K562 (cell line): Measurements from ENCODE around the gene HERPUD2. TPM values are rescaled to one million over a fixed set of nuclear protein-coding genes. Genes with fewer than 3 reads are reported as not detected.

Source experiments
- CBFB ChIP-seq: sonication (generic); formaldehyde crosslinking; IDR thresholded peaks from 2 replicates; pipeline ENCODE4 v1.4.0; 2020; ENCODE audit warnings: mild to moderate bottlenecking, missing genetic modification reagents
- ELF4 ChIP-seq: fragments of 450-650 bp; formaldehyde crosslinking; IDR thresholded peaks from 2 replicates; pipeline ENCODE4 v1.4.0; 2022; ENCODE audit warnings: missing genetic modification characterization
- ESRRB ChIP-seq: fragments of 250-450 bp; sonication (Bioruptor Pico); IDR thresholded peaks from 2 replicates; pipeline ENCODE4 v1.5.0; 2020; ENCODE audit warnings: mild to moderate bottlenecking, moderate library complexity, borderline replicate concordance
- ETV1 ChIP-seq: fragments of 450-650 bp; conservative IDR thresholded peaks from 2 replicates; pipeline ENCODE4 v1.6.1; 2016; ENCODE audit warnings: missing genetic modification characterization, control low read depth, low read depth, missing compliant biosample characterization
- FOXA1 ChIP-seq: fragments of 450-650 bp; IDR thresholded peaks from 2 replicates; pipeline ENCODE4 v1.6.1; 2016; ENCODE audit warnings: mild to moderate bottlenecking, borderline replicate concordance
- GABPB1 ChIP-seq: sonication (generic); formaldehyde crosslinking; IDR thresholded peaks from 2 replicates; pipeline ENCODE4 v1.8.0; 2022; ENCODE audit warnings: mild to moderate bottlenecking, missing genetic modification reagents
- KDM4B ChIP-seq, 2 experiments: fragments of 450-650 bp in 1 of 2; sonication (generic) in 1 of 2; IDR thresholded peaks; 2 replicates each; pipeline ENCODE4 v1.6.1; 2016 to 2017; ENCODE audit warnings: borderline replicate concordance in 2 of 2, antibody characterized with exemption in 1 of 2, low read depth in 1 of 2, mild to moderate bottlenecking in 1 of 2
- KHSRP ChIP-seq: fragments of 450-650 bp; IDR thresholded peaks from 2 replicates; pipeline ENCODE4 v1.6.1; 2017
- LCOR ChIP-seq: sonication (generic); formaldehyde crosslinking; IDR thresholded peaks from 2 replicates; pipeline ENCODE4 v1.8.0; 2022; ENCODE audit warnings: mild to moderate bottlenecking, missing genetic modification reagents
- MCM5 ChIP-seq: fragments of 450-650 bp; IDR thresholded peaks from 2 replicates; pipeline ENCODE4 v1.6.1; 2016; ENCODE audit warnings: low read depth
- RNF219 ChIP-seq: fragments of 250-450 bp; sonication (Bioruptor Pico); IDR thresholded peaks from 2 replicates; pipeline ENCODE4 v1.5.0; 2022; ENCODE audit warnings: mild to moderate bottlenecking
- SRSF1 ChIP-seq: fragments of 200-400 bp; formaldehyde crosslinking; IDR thresholded peaks from 2 replicates; pipeline ENCODE4 v1.6.1; 2017; ENCODE audit warnings: mild to moderate bottlenecking, low read depth, low read length, moderate library complexity
- STAG1 ChIP-seq: sonication (generic); formaldehyde crosslinking; IDR thresholded peaks from 2 replicates; pipeline ENCODE4 v1.5.0; 2020; ENCODE audit warnings: missing genetic modification reagents, borderline replicate concordance
- TARDBP ChIP-seq: fragments of 450-650 bp; IDR thresholded peaks from 2 replicates; pipeline ENCODE4 v1.6.1; 2016
- TBP ChIP-seq: optimal IDR thresholded peaks from 2 replicates; pipeline ENCODE3; 2011; ENCODE audit warnings: low read depth, low read length, improper control_type of control experiment
- TCF7 ChIP-seq: sonication (generic); IDR thresholded peaks from 2 replicates; pipeline ENCODE4 v1.6.1; 2016; ENCODE audit warnings: antibody characterized with exemption, borderline replicate concordance
- THRAP3 ChIP-seq: fragments of 450-650 bp; IDR thresholded peaks from 2 replicates; pipeline ENCODE4 v1.6.1; 2016; ENCODE audit warnings: mild to moderate bottlenecking, inconsistent platforms, borderline replicate concordance
- USF1 ChIP-seq: sonication (generic); formaldehyde crosslinking; IDR thresholded peaks from 2 replicates; pipeline ENCODE4 v1.9.0; 2022; ENCODE audit warnings: mild to moderate bottlenecking, missing genetic modification reagents
- ZMIZ1 ChIP-seq, 2 experiments: fragments of 150-350 bp in 1 of 2; IDR thresholded peaks; 2 replicates each; pipeline ENCODE4 v1.6.1; 2012 to 2016; ENCODE audit warnings: low read depth in 2 of 2, low read length in 2 of 2, mild to moderate bottlenecking in 1 of 2, moderate library complexity in 1 of 2
- ZNF197 ChIP-seq: fragments of 200-800 bp; sonication (Bioruptor generic); IDR thresholded peaks from 2 replicates; pipeline ENCODE4 v1.6.1; 2016; ENCODE audit warnings: low read depth, missing genetic modification characterization, missing compliant biosample characterization
- ZNF253 ChIP-seq: fragments of 250-450 bp; sonication (Bioruptor Pico); conservative IDR thresholded peaks from 2 replicates; pipeline ENCODE4 v1.6.1; 2021; ENCODE audit warnings: mild to moderate bottlenecking
- polyA plus RNA-seq, 8 experiments: library from polyadenylated mRNA; depleted of rRNA in 4 of 8; stranded (reverse) in 5 of 8; unstranded in 3 of 8; fragments of >200 nt; fragmentation: Nextera tagmentation in 2 of 8; fragmentation: Illumina TruSeq in 1 of 8; extraction: Ambion mirVana in 2 of 8; extraction: Trizol in 1 of 8; gene quantifications; 2 replicates each; pipeline versions ENCODE4 v1.2.1 to v1.2.3, GENCODE V29; 2011 to 2014; ENCODE audit warnings: inconsistent platforms in 1 of 8, missing spikeins in 1 of 8
- total RNA-seq, 7 experiments: library from RNA; depleted of rRNA in 6 of 7; stranded (reverse); fragments of >200 nt in 6 of 7; fragmentation: Illumina TruSeq in 2 of 7; extraction: Trizol in 2 of 7; gene quantifications; 2 replicates each; pipeline versions ENCODE4 v1.2.1 to v1.2.3, GENCODE V29; 2011 to 2021; ENCODE audit warnings: low replicate concordance in 1 of 7
- TF ChIP-seq, protein P1 (sequence below), 2 experiments: fragments of 450-650 bp; IDR thresholded peaks; 2 replicates each; pipeline ENCODE4 v1.6.1; 2016

HERPUD2 gene
- total and polyA plus RNA-seq, 9 of the 15 experiments (the other 6 are each of a cell fraction or from before 2014, with no cell fraction given) = 4.1 to 28.5 (median 12.3) TPM

DNA sequence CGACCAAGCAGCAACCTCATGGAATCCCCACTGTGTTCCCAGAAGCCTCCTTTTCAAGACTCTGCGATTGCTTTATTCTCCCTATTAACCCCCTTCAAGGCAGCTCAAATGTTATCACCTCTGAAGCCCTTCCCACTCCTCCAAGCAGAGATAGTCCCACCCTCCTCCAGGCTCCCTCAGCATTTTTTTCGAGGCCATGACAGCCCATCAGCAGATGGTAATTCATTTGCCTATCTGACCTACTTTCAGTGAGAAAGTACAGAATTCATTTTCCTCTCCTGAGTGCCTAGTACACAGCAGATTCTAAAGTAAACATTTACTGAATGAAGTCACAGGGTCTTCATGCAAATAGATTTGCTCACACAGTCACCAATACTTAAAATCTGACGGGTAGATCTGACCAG is 47.8 kb downstream of the HERPUD2 start (continued):
- TF ChIP-seq FOXA1 (no peak), USF1 (CRISPR knock-in tag) (no peak), KHSRP (no peak), TARDBP (no peak), ZMIZ1 (IDR thresholded peaks at IDR 0.05; ENCODE audit: low read depth in 2 of 2, low read length in 2 of 2) (no peak), SRSF1 (no peak), ELF4 (CRISPR knock-in tag) (no peak), LCOR (CRISPR knock-in tag) (no peak), CBFB (no peak), MCM5 (no peak), GABPB1 (CRISPR knock-in tag) (no peak), ETV1 (no peak), RNF219 (CRISPR knock-in tag) (no peak), ZNF253 (no peak), ZNF197 (CRISPR knock-in tag) (no peak), KDM4B (IDR thresholded peaks at IDR 0.05; ENCODE audit: borderline replicate concordance in 2 of 2, low read depth in 1 of 2) (no peak), STAG1 (CRISPR knock-in tag) (no peak), ESRRB (CRISPR knock-in tag) (no peak), THRAP3 (no peak), TCF7 (no peak), TBP (no peak)
- TF ChIP-seq, protein P1, sequence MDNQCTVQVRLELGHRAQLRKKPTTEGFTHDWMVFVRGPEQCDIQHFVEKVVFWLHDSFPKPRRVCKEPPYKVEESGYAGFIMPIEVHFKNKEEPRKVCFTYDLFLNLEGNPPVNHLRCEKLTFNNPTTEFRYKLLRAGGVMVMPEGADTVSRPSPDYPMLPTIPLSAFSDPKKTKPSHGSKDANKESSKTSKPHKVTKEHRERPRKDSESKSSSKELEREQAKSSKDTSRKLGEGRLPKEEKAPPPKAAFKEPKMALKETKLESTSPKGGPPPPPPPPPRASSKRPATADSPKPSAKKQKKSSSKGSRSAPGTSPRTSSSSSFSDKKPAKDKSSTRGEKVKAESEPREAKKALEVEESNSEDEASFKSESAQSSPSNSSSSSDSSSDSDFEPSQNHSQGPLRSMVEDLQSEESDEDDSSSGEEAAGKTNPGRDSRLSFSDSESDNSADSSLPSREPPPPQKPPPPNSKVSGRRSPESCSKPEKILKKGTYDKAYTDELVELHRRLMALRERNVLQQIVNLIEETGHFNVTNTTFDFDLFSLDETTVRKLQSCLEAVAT (IDR thresholded peaks at IDR 0.05) = no peak
